Spleen (tissue), 11 donors: Measurements from ENCODE around the gene UCHL1. TPM values are rescaled to one million over a fixed set of nuclear protein-coding genes. Genes with fewer than 3 reads are reported as not detected.

Experiments used
- DNase-seq: peaks from one replicate; pipeline ENCODE4 v3.0.0-alpha.2; 2020
- H3K27ac ChIP-seq, 8 donors: fragments of 200-600 bp; sonication (generic) in 7 of 8; 1 replicate in 4 of 8; 2 replicates in 4 of 8; pipeline versions ENCODE4 v1.5.0 to v1.8.0; 2016 to 2021; ENCODE audit warnings: inconsistent platforms in 4 of 8, mild to moderate bottlenecking in 4 of 8, moderate library complexity in 1 of 8
- H3K27me3 ChIP-seq, 7 donors: fragments of 200-600 bp; sonication (generic) in 6 of 7; replicated peaks in 1 of 7; 1 replicate in 4 of 7; 2 replicates in 3 of 7; pipeline versions ENCODE4 v1.5.0 to v1.8.0; 2016 to 2021; ENCODE audit warnings: inconsistent platforms in 3 of 7, mild to moderate bottlenecking in 1 of 7
- H3K36me3 ChIP-seq, 6 donors: fragments of 200-600 bp; sonication (generic) in 5 of 6; 1 replicate in 4 of 6; 2 replicates in 2 of 6; pipeline versions ENCODE4 v1.5.0 to v1.8.0; 2016 to 2021; ENCODE audit warnings: inconsistent platforms in 2 of 6
- H3K4me1 ChIP-seq, 6 donors: fragments of 200-600 bp; sonication (generic) in 5 of 6; 1 replicate in 3 of 6; 2 replicates in 3 of 6; pipeline versions ENCODE4 v1.5.0 to v1.8.0; 2016 to 2021; ENCODE audit warnings: inconsistent platforms in 3 of 6
- H3K4me3 ChIP-seq, 8 donors: fragments of 200-600 bp; sonication (generic) in 7 of 8; 1 replicate in 4 of 8; 2 replicates in 4 of 8; pipeline versions ENCODE4 v1.5.0 to v1.8.0; 2016 to 2021; ENCODE audit warnings: inconsistent platforms in 4 of 8, mild to moderate bottlenecking in 4 of 8, moderate library complexity in 2 of 8
- H3K9me3 ChIP-seq, 8 donors: fragments of 200-600 bp; sonication (generic) in 7 of 8; 1 replicate in 4 of 8; 2 replicates in 4 of 8; pipeline versions ENCODE4 v1.5.0 to v1.8.0; 2016 to 2021; ENCODE audit warnings: inconsistent platforms in 4 of 8
- POLR2A ChIP-seq, 3 donors: fragments of 450-650 bp; IDR thresholded peaks; one replicate each; pipeline ENCODE4 v1.5.1; 2017; ENCODE audit warnings: antibody characterized with exemption in 3 of 3, mild to moderate bottlenecking in 1 of 3
- POLR2AphosphoS5 ChIP-seq, 3 donors: sonication (generic); formaldehyde crosslinking; IDR thresholded peaks; one replicate each; pipeline ENCODE4 v1.5.1; 2017; ENCODE audit warnings: antibody characterized with exemption in 3 of 3
- WGBS, 5 donors: extraction: QIAGEN DNeasy Blood & Tissue Kit in 3 of 5; methylation state at CpG; one replicate each; pipeline versions ENCODE4 v1.1.5 to v1.1.7; 2013 to 2018; 5-methylcytosine and 5-hydroxymethylcytosine counted together
- intact Hi-C: fragments of 100-400 bp; cut with DNase I; formaldehyde crosslinking; loops from one replicate; pipeline ENCODE4 v1.15.0; 2023; ENCODE audit warnings: low total_unique reads
- polyA plus RNA-seq, 3 donors: library from polyadenylated mRNA; stranded (reverse); fragments of 200-250 nt; gene quantifications; one replicate each; pipeline ENCODE4 v1.2.1, GENCODE V29; 2013
- total RNA-seq, 7 donors: library from RNA; depleted of rRNA in 3 of 7; stranded (reverse); fragments of >200 nt in 3 of 7; fragmentation: NEBNext Ultra II Directional in 4 of 7; extraction: Animal tissue kit (Norgen Biotek cat#: 25700) in 4 of 7; gene quantifications; one replicate each; pipeline versions ENCODE4 v1.1.0 to v1.2.1, GENCODE V29; 2016 to 2021
- TF ChIP-seq, protein P1 (sequence below), 11 experiments: fragments of 200-600 bp in 7 of 11; fragments of 450-650 bp in 4 of 11; sonication (generic) in 4 of 11; IDR thresholded peaks in 8 of 11; conservative IDR thresholded peaks in 3 of 11; 1 replicate in 7 of 11; 2 replicates in 4 of 11; pipeline versions ENCODE4 v1.4.0 to v1.8.0; 2016 to 2021; ENCODE audit warnings: antibody characterized with exemption in 11 of 11, inconsistent platforms in 4 of 11, mild to moderate bottlenecking in 1 of 11
- donor health status: healthy with polysubstance abuse.
- donor health status: DM: no; HTN: no; CAD: no; lungs with moderate emphysema.
- donor health status: DM: no; HTN: no; CAD: no.
- donor health status: Bipolar disorder and iron deficiency.
- donor health status: healthy.
- donor health status: DM: no; HTN: no; CAD: no.
- donor health status: DM: yes; HTN: yes; CAD: no.

Gene UCHL1
- total and polyA plus RNA-seq, 10 donors, result 1.6 to 11.2 (median 3.5) TPM

DNA sequence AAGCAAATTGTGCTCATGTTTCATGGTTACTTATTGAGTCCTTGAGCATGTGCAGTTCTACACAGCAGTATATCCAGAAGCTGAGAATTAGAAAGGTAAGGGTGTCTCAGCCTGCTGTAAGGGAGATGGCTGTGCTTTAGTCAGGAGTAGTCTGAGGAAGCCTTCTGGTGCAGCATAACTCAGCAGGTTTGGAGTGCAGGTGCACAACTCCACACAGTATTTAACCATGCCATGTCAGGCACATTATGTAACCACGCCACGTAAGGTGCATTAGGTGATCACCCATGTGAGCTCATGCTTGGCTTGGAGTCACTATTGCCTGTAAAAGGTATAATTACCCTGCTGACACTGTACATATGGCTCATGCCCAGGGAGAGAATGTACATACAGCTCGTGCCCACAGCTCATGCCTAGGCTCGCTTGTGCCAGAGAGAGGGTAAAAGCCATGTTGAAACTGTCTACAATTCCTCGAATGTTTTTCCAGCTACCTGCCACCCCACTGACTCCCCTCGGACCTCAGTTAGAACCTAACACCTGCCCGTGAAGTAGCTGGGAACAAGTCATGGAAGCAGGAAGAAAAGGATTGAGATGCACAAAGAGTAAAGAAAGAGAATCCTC lies 37.8 kb downstream of the UCHL1 start:
- no peak for TF ChIP-seq POLR2AphosphoS5 (IDR thresholded peaks at IDR 0.05)
- TF ChIP-seq POLR2A (IDR thresholded peaks at IDR 0.05), result no peak
- TF ChIP-seq, protein P1, sequence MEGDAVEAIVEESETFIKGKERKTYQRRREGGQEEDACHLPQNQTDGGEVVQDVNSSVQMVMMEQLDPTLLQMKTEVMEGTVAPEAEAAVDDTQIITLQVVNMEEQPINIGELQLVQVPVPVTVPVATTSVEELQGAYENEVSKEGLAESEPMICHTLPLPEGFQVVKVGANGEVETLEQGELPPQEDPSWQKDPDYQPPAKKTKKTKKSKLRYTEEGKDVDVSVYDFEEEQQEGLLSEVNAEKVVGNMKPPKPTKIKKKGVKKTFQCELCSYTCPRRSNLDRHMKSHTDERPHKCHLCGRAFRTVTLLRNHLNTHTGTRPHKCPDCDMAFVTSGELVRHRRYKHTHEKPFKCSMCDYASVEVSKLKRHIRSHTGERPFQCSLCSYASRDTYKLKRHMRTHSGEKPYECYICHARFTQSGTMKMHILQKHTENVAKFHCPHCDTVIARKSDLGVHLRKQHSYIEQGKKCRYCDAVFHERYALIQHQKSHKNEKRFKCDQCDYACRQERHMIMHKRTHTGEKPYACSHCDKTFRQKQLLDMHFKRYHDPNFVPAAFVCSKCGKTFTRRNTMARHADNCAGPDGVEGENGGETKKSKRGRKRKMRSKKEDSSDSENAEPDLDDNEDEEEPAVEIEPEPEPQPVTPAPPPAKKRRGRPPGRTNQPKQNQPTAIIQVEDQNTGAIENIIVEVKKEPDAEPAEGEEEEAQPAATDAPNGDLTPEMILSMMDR (IDR thresholded peaks at IDR 0.05 in 8 of 11, conservative IDR thresholded peaks at IDR 0.05 in 3 of 11), result no peak
- H3K36me3 ChIP-seq, result no peaks in the 10 kb centered on the region
- DNase-seq, result no peak
- H3K27ac ChIP-seq, result no peak overlapping the region
- peaks cover 0 to 8% (median 0%) of the 10 kb centered on the region in 6 donors for H3K4me1 ChIP-seq
- 88 to 96% (median 93%) methylated on average over 6 to 7 of the region's 7 CpGs for WGBS, 5 donors
- intact Hi-C loops, result no loop called here
- peaks cover 0 to 25% (median 18%) of the 10 kb centered on the region in 8 donors for H3K9me3 ChIP-seq
- no peak overlapping the region for H3K4me3 ChIP-seq
- H3K27me3 ChIP-seq, result no peaks in the 10 kb centered on the region

DNA sequence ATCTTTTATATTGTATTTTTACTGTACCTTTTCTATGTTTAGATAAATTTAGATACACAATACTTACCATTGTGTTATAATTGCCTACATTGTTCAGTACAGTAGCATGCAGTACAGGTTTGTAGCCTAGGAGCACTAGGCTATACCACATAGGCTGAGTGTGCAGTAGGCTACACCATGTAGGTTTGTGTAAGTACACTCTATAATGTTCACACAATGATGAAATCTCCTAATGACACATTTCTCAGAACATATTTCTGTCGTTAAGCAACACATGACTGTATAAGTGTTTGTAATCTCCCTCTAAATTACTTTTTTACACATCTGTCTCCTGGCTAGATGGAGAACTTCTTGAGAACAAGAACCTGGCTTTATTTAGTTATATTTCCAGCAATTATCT lies 40.3 kb downstream of the UCHL1 start:
- WGBS, 5 donors, result 51 to 84% (median 66%) methylated on average over 1 of the region's 1 CpG
- Histone ChIP-seq H3K36me3 (no peaks in the 10 kb centered on the region), H3K4me3 (no peak overlapping the region), H3K27ac (peak overlapping the region in 3 of 8 donors; percentile 14 to 62 (median 43)), H3K27me3 (peaks cover 0 to 3% (median 0%) of the 10 kb centered on the region in 7 donors), H3K4me1 (no peaks in the 10 kb centered on the region), H3K9me3 (peaks cover 0 to 25% (median 18%) of the 10 kb centered on the region in 8 donors)
- DNase-seq, result no peak
- TF ChIP-seq POLR2AphosphoS5 (IDR thresholded peaks at IDR 0.05), result no peak
- TF ChIP-seq, protein P1 (IDR thresholded peaks at IDR 0.05 in 8 of 11, conservative IDR thresholded peaks at IDR 0.05 in 3 of 11), result no peak
- TF ChIP-seq POLR2A (IDR thresholded peaks at IDR 0.05), result no peak
- intact Hi-C loops, result no loop called here

DNA sequence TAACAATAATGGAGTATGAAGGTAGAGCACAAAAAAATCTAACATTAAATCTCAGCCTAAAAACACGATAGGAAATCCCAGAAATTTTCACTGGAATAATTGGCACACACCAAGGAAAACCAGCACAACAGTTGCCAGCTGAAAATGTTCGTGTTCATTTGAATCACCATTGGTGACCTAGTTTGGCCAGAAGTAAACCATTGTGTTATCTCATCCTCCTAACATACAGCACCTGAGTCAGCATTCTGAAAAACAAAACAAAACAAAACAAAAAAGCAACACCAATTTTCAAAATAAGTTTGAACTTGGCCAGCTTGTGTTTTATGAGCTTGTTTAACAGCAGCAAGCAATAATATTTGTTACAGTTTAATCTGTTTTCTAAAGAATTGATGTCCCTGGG lies 41.1 kb downstream of the UCHL1 start:
- intact Hi-C loops, result no loop called here
- no peak overlapping the region for H3K4me3 ChIP-seq

DNA sequence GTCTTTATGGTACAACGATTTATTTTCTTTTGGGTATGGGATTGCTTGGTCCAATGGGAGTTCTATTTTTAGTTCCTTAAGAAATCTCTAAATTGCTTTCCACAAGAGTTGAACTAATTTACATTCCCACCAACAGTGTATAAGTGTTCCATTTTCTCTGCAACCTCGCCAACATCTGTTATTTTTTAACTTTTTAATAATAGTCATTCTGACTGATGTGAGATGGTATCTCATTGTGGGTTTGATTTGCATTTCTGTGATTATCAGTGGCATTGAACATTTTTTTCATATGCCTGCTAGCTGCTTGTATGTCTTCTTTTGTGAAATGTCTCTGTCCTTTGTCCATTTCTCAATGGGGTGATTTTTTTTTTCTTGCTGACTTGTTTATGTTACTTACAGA lies 42.8 kb downstream of the UCHL1 start:
- intact Hi-C loops, result no loop called here
- Histone ChIP-seq H3K4me1 (no peaks in the 10 kb centered on the region), H3K36me3 (no peaks in the 10 kb centered on the region), H3K27me3 (peaks cover 0 to 3% (median 0%) of the 10 kb centered on the region in 7 donors), H3K4me3 (no peak overlapping the region), H3K9me3 (peaks cover 0 to 13% (median 9%) of the 10 kb centered on the region in 8 donors), H3K27ac (no peak overlapping the region)
- no peak for TF ChIP-seq POLR2A (IDR thresholded peaks at IDR 0.05)
- TF ChIP-seq, protein P1 (IDR thresholded peaks at IDR 0.05 in 8 of 11, conservative IDR thresholded peaks at IDR 0.05 in 3 of 11), result no peak
- TF ChIP-seq POLR2AphosphoS5 (IDR thresholded peaks at IDR 0.05), result no peak
- no peak for DNase-seq
- 74 to 93% (median 81%) methylated on average over 2 of the region's 2 CpGs for WGBS, 5 donors

More for the DNA sequence above, 41.1 kb downstream of the UCHL1 start:
- Histone ChIP-seq H3K4me1 (no peaks in the 10 kb centered on the region), H3K36me3 (no peaks in the 10 kb centered on the region), H3K9me3 (peaks cover 0 to 25% (median 18%) of the 10 kb centered on the region in 8 donors), H3K27ac (peak overlapping the region in 7 of 8 donors; percentile 3 to 62 (median 38)), H3K27me3 (peaks cover 0 to 3% (median 0%) of the 10 kb centered on the region in 7 donors)
- DNase-seq, result no peak
- WGBS, 5 donors, result 22 to 61% (median 33%) methylated on average over 2 of the region's 2 CpGs
- TF ChIP-seq POLR2AphosphoS5 (IDR thresholded peaks at IDR 0.05), result no peak
- TF ChIP-seq, protein P1 (IDR thresholded peaks at IDR 0.05 in 8 of 11, conservative IDR thresholded peaks at IDR 0.05 in 3 of 11), result no peak
